ENCODE measurements around the gene CTIF.

Gene CTIF

GRCh38 chr18:48514786-48515185, 24.0 kb upstream of the CTIF start:
- Histone ChIP-seq H3K4me3 (no peak overlapping the region), H4K20me1 (no peaks in the 10 kb centered on the region)
- TF ChIP-seq Cebpa-rat (IDR thresholded peaks at IDR 0.05), result no peak

GRCh38 chr18:48517048-48517447, 21.8 kb upstream of the CTIF start:
- Histone ChIP-seq H4K20me1 (no peaks in the 10 kb centered on the region), H3K27me3 (no peaks in the 10 kb centered on the region), H3K4me1 (peaks cover 12% of the 10 kb centered on the region), H3K9me3 (no peaks in the 10 kb centered on the region; the same call in 1 of the 2 replicates), H3K36me3 (no peaks in the 10 kb centered on the region), H3K4me3 (no peak overlapping the region), H3K27ac (no peak overlapping the region), H3K4me2 (peak overlapping the region; percentile 54), H3K9ac (no peak overlapping the region)
- no peak for TF ChIP-seq Cebpa-rat (IDR thresholded peaks at IDR 0.05)

More at GRCh38 chr18:48514786-48515185, 24.0 kb upstream of the CTIF start:
- Histone ChIP-seq H3K4me2 (no peak overlapping the region), H3K36me3 (no peaks in the 10 kb centered on the region), H3K9ac (no peak overlapping the region), H3K27me3 (no peaks in the 10 kb centered on the region), H3K9me3 (peaks cover 2% of the 10 kb centered on the region; the same call in 1 of the 2 replicates), H3K4me1 (peaks cover 12% of the 10 kb centered on the region), H3K27ac (no peak overlapping the region)

GRCh38 chr18:48519431-48520100, 19.3 kb upstream of the CTIF start:
- no peaks in the 10 kb centered on the region for H4K20me1 ChIP-seq
- peaks cover 12% of the 10 kb centered on the region for H3K4me1 ChIP-seq
- no peak for TF ChIP-seq Cebpa-rat (IDR thresholded peaks at IDR 0.05)
- no peak overlapping the region for H3K9ac ChIP-seq
- H3K36me3 ChIP-seq, result no peaks in the 10 kb centered on the region
- H3K27me3 ChIP-seq, result no peaks in the 10 kb centered on the region
- H3K27ac ChIP-seq, result no peak overlapping the region
- no peak overlapping the region for H3K4me3 ChIP-seq
- no peak overlapping the region for H3K4me2 ChIP-seq
- no peaks in the 10 kb centered on the region; the same call in 1 of the 2 replicates for H3K9me3 ChIP-seq

GRCh38 chr18:48521723-48522122, 17.1 kb upstream of the CTIF start:
- H3K36me3 ChIP-seq, result no peaks in the 10 kb centered on the region
- peaks cover 9% of the 10 kb centered on the region for H3K4me1 ChIP-seq
- H3K4me2 ChIP-seq, result no peak overlapping the region
- H3K27ac ChIP-seq, result no peak overlapping the region
- no peak overlapping the region for H3K9ac ChIP-seq
- no peaks in the 10 kb centered on the region for H4K20me1 ChIP-seq
- no peak overlapping the region for H3K4me3 ChIP-seq
- no peaks in the 10 kb centered on the region for H3K27me3 ChIP-seq
- no peaks in the 10 kb centered on the region; the same call in 1 of the 2 replicates for H3K9me3 ChIP-seq
- no peak for TF ChIP-seq Cebpa-rat (IDR thresholded peaks at IDR 0.05)

GRCh38 chr18:48525671-48526070, 13.2 kb upstream of the CTIF start:
- no peaks in the 10 kb centered on the region for H3K9me3 ChIP-seq
- H3K9ac ChIP-seq, result no peak overlapping the region
- no peak overlapping the region for H3K4me2 ChIP-seq
- no peak overlapping the region for H3K27ac ChIP-seq
- no peaks in the 10 kb centered on the region for H3K27me3 ChIP-seq
- H4K20me1 ChIP-seq, result no peaks in the 10 kb centered on the region
- TF ChIP-seq Cebpa-rat (IDR thresholded peaks at IDR 0.05), result no peak
- peaks cover 7% of the 10 kb centered on the region; the same call in 1 of the 2 replicates for H3K4me1 ChIP-seq
- H3K36me3 ChIP-seq, result no peaks in the 10 kb centered on the region
- no peak overlapping the region for H3K4me3 ChIP-seq

GRCh38 chr18:48527461-48527860, 11.4 kb upstream of the CTIF start:
- no peaks in the 10 kb centered on the region for H3K9me3 ChIP-seq
- no peaks in the 10 kb centered on the region for H3K36me3 ChIP-seq
- no peak overlapping the region for H3K4me2 ChIP-seq
- no peak overlapping the region for H3K4me3 ChIP-seq
- H3K27me3 ChIP-seq, result no peaks in the 10 kb centered on the region
- H3K4me1 ChIP-seq, result peaks cover 7% of the 10 kb centered on the region; the same call in 1 of the 2 replicates
- no peak for TF ChIP-seq Cebpa-rat (IDR thresholded peaks at IDR 0.05)
- no peak overlapping the region for H3K9ac ChIP-seq
- no peak overlapping the region for H3K27ac ChIP-seq
- H4K20me1 ChIP-seq, result no peaks in the 10 kb centered on the region

GRCh38 chr18:48528861-48529260, 10.0 kb upstream of the CTIF start:
- Histone ChIP-seq H3K4me1 (peaks cover 7% of the 10 kb centered on the region; the same call in 1 of the 2 replicates), H3K27me3 (no peaks in the 10 kb centered on the region), H3K27ac (no peak overlapping the region), H4K20me1 (no peaks in the 10 kb centered on the region), H3K36me3 (no peaks in the 10 kb centered on the region), H3K9me3 (no peaks in the 10 kb centered on the region), H3K4me3 (no peak overlapping the region), H3K4me2 (no peak overlapping the region), H3K9ac (no peak overlapping the region)
- no peak for TF ChIP-seq Cebpa-rat (IDR thresholded peaks at IDR 0.05)

GRCh38 chr18:48529796-48530195, 9.0 kb upstream of the CTIF start:
- H3K9ac ChIP-seq, result no peak overlapping the region
- TF ChIP-seq Cebpa-rat (IDR thresholded peaks at IDR 0.05), result no peak
- H3K4me2 ChIP-seq, result no peak overlapping the region
- no peaks in the 10 kb centered on the region for H4K20me1 ChIP-seq
- H3K4me3 ChIP-seq, result no peak overlapping the region
- peaks cover 7% of the 10 kb centered on the region; the same call in 1 of the 2 replicates for H3K4me1 ChIP-seq
- H3K27ac ChIP-seq, result no peak overlapping the region
- H3K27me3 ChIP-seq, result no peaks in the 10 kb centered on the region
- no peaks in the 10 kb centered on the region for H3K9me3 ChIP-seq
- no peaks in the 10 kb centered on the region for H3K36me3 ChIP-seq

GRCh38 chr18:48530399-48531081, 8.3 kb upstream of the CTIF start:
- Histone ChIP-seq H3K9me3 (no peaks in the 10 kb centered on the region), H3K4me2 (no peak overlapping the region), H3K27ac (no peak overlapping the region), H3K4me3 (no peak overlapping the region), H3K36me3 (no peaks in the 10 kb centered on the region), H3K4me1 (peaks cover 7% of the 10 kb centered on the region; the same call in 1 of the 2 replicates), H3K27me3 (no peaks in the 10 kb centered on the region), H3K9ac (no peak overlapping the region), H4K20me1 (no peaks in the 10 kb centered on the region)
- TF ChIP-seq Cebpa-rat (IDR thresholded peaks at IDR 0.05), result no peak

- H3K36me3 ChIP-seq, result no peaks in the 10 kb centered on the region
- H3K27me3 ChIP-seq, result no peaks in the 10 kb centered on the region
- peaks cover 7% of the 10 kb centered on the region; the same call in 1 of the 2 replicates for H3K4me1 ChIP-seq
- no peak overlapping the region for H3K9ac ChIP-seq
- TF ChIP-seq Cebpa-rat (IDR thresholded peaks at IDR 0.05), result no peak
- H4K20me1 ChIP-seq, result no peaks in the 10 kb centered on the region
- no peak overlapping the region for H3K27ac ChIP-seq
- H3K4me3 ChIP-seq, result no peak overlapping the region
- H3K4me2 ChIP-seq, result no peak overlapping the region
- no peaks in the 10 kb centered on the region for H3K9me3 ChIP-seq
Measured at GRCh38 chr18:48531082-48531403, 7.8 kb upstream of the CTIF start.
